ENCODE results near the gene APBA2. TPM values are rescaled to one million over a fixed set of nuclear protein-coding genes. Genes with fewer than 3 reads are reported as not detected.
"Not testable (repeated sequence)": the region's sequence is repeated elsewhere in the genome, so short reads cannot be mapped to it uniquely, and the experiment has no call there.

The APBA2 gene
- total RNA-seq, 1 donor from 2014 or later = 26.4 TPM

GRCh38 chr15:29040370-29040751, 154.6 kb downstream of the APBA2 start:
- Mint-ChIP-seq H3K27ac (ENCODE audit: unreplicated experiment) (no peak overlapping the region), H3K4me1 (ENCODE audit: low read depth) (peaks cover 61% of the 10 kb centered on the region)
- DNase-seq (ENCODE audit: low spot score) = no peak

GRCh38 chr15:29043736-29044502, 158.1 kb downstream of the APBA2 start:
- Mint-ChIP-seq H3K27me3 (ENCODE audit: low read depth) (no peaks in the 10 kb centered on the region), H3K9me3 (ENCODE audit: low read depth) (no peaks in the 10 kb centered on the region), H3K36me3 (ENCODE audit: low read depth) (no peaks in the 10 kb centered on the region), H3K27ac (ENCODE audit: unreplicated experiment) (peak overlapping the region; percentile 90), H3K4me3 (ENCODE audit: unreplicated experiment) (peak overlapping the region; percentile 19), H3K4me1 (ENCODE audit: low read depth) (peaks cover 71% of the 10 kb centered on the region)
- no peak for DNase-seq (ENCODE audit: low spot score)
- TF ChIP-seq CTCF (IDR thresholded peaks at IDR 0.05) = no peak

More at GRCh38 chr15:29040370-29040751, 154.6 kb downstream of the APBA2 start:
- TF ChIP-seq CTCF (IDR thresholded peaks at IDR 0.05) = no peak
- H3K36me3 Mint-ChIP-seq (ENCODE audit: low read depth) = no peaks in the 10 kb centered on the region
- H3K9me3 Mint-ChIP-seq (ENCODE audit: low read depth) = no peaks in the 10 kb centered on the region
- H3K27me3 Mint-ChIP-seq (ENCODE audit: low read depth) = no peaks in the 10 kb centered on the region
- no peak overlapping the region for H3K4me3 Mint-ChIP-seq (ENCODE audit: unreplicated experiment)

- Mint-ChIP-seq H3K9me3 (ENCODE audit: low read depth) (no peaks in the 10 kb centered on the region), H3K4me1 (ENCODE audit: low read depth) (peaks cover 70% of the 10 kb centered on the region), H3K4me3 (ENCODE audit: unreplicated experiment) (no peak overlapping the region), H3K36me3 (ENCODE audit: low read depth) (no peaks in the 10 kb centered on the region), H3K27me3 (ENCODE audit: low read depth) (no peaks in the 10 kb centered on the region), H3K27ac (ENCODE audit: unreplicated experiment) (peak overlapping the region; percentile 90)
- no peak for DNase-seq (ENCODE audit: low spot score)
- no peak for TF ChIP-seq CTCF (IDR thresholded peaks at IDR 0.05)
Measured at GRCh38 chr15:29044503-29044901, 158.7 kb downstream of the APBA2 start.

GRCh38 chr15:29045161-29045560, 159.4 kb downstream of the APBA2 start:
- H3K36me3 Mint-ChIP-seq (ENCODE audit: low read depth); H3K27me3 Mint-ChIP-seq (ENCODE audit: low read depth); H3K9me3 Mint-ChIP-seq (ENCODE audit: low read depth); H3K4me3 Mint-ChIP-seq (ENCODE audit: unreplicated experiment); DNase-seq (ENCODE audit: low spot score): not testable (repeated sequence)
- Mint-ChIP-seq H3K27ac (ENCODE audit: unreplicated experiment) (peak overlapping the region; percentile 90), H3K4me1 (ENCODE audit: low read depth) (peaks cover 67% of the 10 kb centered on the region)

GRCh38 chr15:29045717-29046116, 159.9 kb downstream of the APBA2 start:
- H3K4me3 Mint-ChIP-seq (ENCODE audit: unreplicated experiment) = no peak overlapping the region
- no peaks in the 10 kb centered on the region for H3K9me3 Mint-ChIP-seq (ENCODE audit: low read depth)
- no peak for TF ChIP-seq CTCF (IDR thresholded peaks at IDR 0.05)
- H3K27me3 Mint-ChIP-seq (ENCODE audit: low read depth) = no peaks in the 10 kb centered on the region
- peak overlapping the region; percentile 75 for H3K27ac Mint-ChIP-seq (ENCODE audit: unreplicated experiment)
- no peaks in the 10 kb centered on the region for H3K36me3 Mint-ChIP-seq (ENCODE audit: low read depth)
- peaks cover 63% of the 10 kb centered on the region for H3K4me1 Mint-ChIP-seq (ENCODE audit: low read depth)
- no peak for DNase-seq (ENCODE audit: low spot score)

All from chondrocyte (in vitro differentiated cells).